Transverse colon (tissue), 4 donors: ENCODE measurements around the gene KIFC3. TPM values are rescaled to one million over a fixed set of nuclear protein-coding genes. Genes with fewer than 3 reads are reported as not detected.

Source experiments
- DNase-seq: peaks from one replicate; pipeline ENCODE4 v3.0.0-alpha.2; 2019
- H3K27ac ChIP-seq, 4 donors: fragments of 200-600 bp; sonication (generic); 2 replicates each; pipeline ENCODE4 v1.5.1; 2016 to 2018; ENCODE audit warnings: inconsistent platforms in 4 of 4
- H3K27me3 ChIP-seq: fragments of 200-600 bp; sonication (generic); 2 replicates; pipeline ENCODE4 v1.5.1; 2017; ENCODE audit warnings: inconsistent platforms
- H3K36me3 ChIP-seq, 4 donors: fragments of 200-600 bp; sonication (generic); 2 replicates each; pipeline ENCODE4 v1.5.1; 2017 to 2019; ENCODE audit warnings: inconsistent platforms in 4 of 4
- H3K4me1 ChIP-seq, 4 donors: fragments of 200-600 bp; sonication (generic); 2 replicates each; pipeline ENCODE4 v1.5.1; 2017 to 2020; ENCODE audit warnings: inconsistent platforms in 4 of 4
- H3K4me3 ChIP-seq, 4 donors: fragments of 200-600 bp; sonication (generic); 1 replicate in 1 of 4; 2 replicates in 3 of 4; pipeline versions ENCODE4 v1.5.1 to v1.6.1; 2017 to 2019; ENCODE audit warnings: inconsistent platforms in 4 of 4
- H3K9me3 ChIP-seq, 2 donors: fragments of 200-600 bp; sonication (generic); 2 replicates each; pipeline ENCODE4 v1.5.1; 2017 to 2019; ENCODE audit warnings: inconsistent platforms in 2 of 2
- EP300 ChIP-seq: sonication (generic); formaldehyde crosslinking; IDR thresholded peaks from one replicate; pipeline ENCODE4 v1.6.1; 2017; ENCODE audit warnings: antibody characterized with exemption, low read depth
- POLR2A ChIP-seq: fragments of 450-650 bp; IDR thresholded peaks from one replicate; pipeline ENCODE4 v1.6.1; 2016; ENCODE audit warnings: antibody characterized with exemption, mild to moderate bottlenecking, moderate library complexity
- POLR2AphosphoS5 ChIP-seq, 3 donors: sonication (generic); formaldehyde crosslinking; IDR thresholded peaks; one replicate each; pipeline ENCODE4 v1.6.1; 2016; ENCODE audit warnings: antibody characterized with exemption in 3 of 3
- WGBS, 2 donors: methylation state at CpG; one replicate each; pipeline ENCODE4 v1.1.5; 2018; ENCODE audit warnings: low coverage in 1 of 2; 5-methylcytosine and 5-hydroxymethylcytosine counted together
- in situ Hi-C, 4 donors: fragments of 200-750 bp; cut with MboI; loops; one replicate each; pipeline versions ENCODE4 v1.15.0 to v1.15.1; 2017; ENCODE audit warnings: low sequenced_read_pairs in 3 of 4, low pct_ligation_motif_present in 1 of 4, low pct_unique_long_range_greater_than_20kb in 1 of 4
- intact Hi-C: fragments of 100-400 bp; cut with DNase I; formaldehyde crosslinking; loops from one replicate; pipeline ENCODE4 v1.15.1; 2023; ENCODE audit warnings: low total_unique reads
- total RNA-seq, 4 donors: library from RNA; depleted of rRNA; stranded (reverse); fragments of >200 nt; gene quantifications; one replicate each; pipeline ENCODE4 v1.1.0, GENCODE V29; 2016
- TF ChIP-seq, protein P1 (sequence below), 5 experiments: fragments of 200-600 bp in 3 of 5; fragments of 450-650 bp in 2 of 5; sonication (generic) in 3 of 5; IDR thresholded peaks; 1 replicate in 2 of 5; 2 replicates in 3 of 5; pipeline ENCODE4 v1.5.1; 2016 to 2017; ENCODE audit warnings: antibody characterized with exemption in 5 of 5, inconsistent platforms in 3 of 5, mild to moderate bottlenecking in 2 of 5, moderate library complexity in 1 of 5

KIFC3 gene
- total RNA-seq, 4 donors from 2014 or later = 5.2 to 46.8 (median 13.5) TPM

- TF ChIP-seq POLR2AphosphoS5 (IDR thresholded peaks at IDR 0.05) (no peak), POLR2A (no peak), EP300 (no peak)
- TF ChIP-seq, protein P1, sequence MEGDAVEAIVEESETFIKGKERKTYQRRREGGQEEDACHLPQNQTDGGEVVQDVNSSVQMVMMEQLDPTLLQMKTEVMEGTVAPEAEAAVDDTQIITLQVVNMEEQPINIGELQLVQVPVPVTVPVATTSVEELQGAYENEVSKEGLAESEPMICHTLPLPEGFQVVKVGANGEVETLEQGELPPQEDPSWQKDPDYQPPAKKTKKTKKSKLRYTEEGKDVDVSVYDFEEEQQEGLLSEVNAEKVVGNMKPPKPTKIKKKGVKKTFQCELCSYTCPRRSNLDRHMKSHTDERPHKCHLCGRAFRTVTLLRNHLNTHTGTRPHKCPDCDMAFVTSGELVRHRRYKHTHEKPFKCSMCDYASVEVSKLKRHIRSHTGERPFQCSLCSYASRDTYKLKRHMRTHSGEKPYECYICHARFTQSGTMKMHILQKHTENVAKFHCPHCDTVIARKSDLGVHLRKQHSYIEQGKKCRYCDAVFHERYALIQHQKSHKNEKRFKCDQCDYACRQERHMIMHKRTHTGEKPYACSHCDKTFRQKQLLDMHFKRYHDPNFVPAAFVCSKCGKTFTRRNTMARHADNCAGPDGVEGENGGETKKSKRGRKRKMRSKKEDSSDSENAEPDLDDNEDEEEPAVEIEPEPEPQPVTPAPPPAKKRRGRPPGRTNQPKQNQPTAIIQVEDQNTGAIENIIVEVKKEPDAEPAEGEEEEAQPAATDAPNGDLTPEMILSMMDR (IDR thresholded peaks at IDR 0.05) = no peak
- Histone ChIP-seq H3K36me3 (no peaks in the 10 kb centered on the region), H3K27me3 (no peaks in the 10 kb centered on the region), H3K27ac (no peak overlapping the region), H3K9me3 (no peaks in the 10 kb centered on the region), H3K4me1 (no peaks in the 10 kb centered on the region), H3K4me3 (no peak overlapping the region)
- in situ Hi-C loops = loop anchor here in 3 of 4 donors (25.0 kb wide), 1 partner anchor 245 kb away; the partner anchor contains the start of genes USB1 (in 3 of the 3) and ZNF319 (in 3 of the 3)
- intact Hi-C loops = no loop called here
- 90% methylated on average over 15 of the region's 15 CpGs; no CpG with 5 or more reads in 1 of the 2 donors for WGBS, 2 donors
- DNase-seq = no peak
Observed at GRCh38 chr16:57766714-57767348, 35.5 kb downstream of the KIFC3 start.

- WGBS, 2 donors = 52 to 91% methylated on average over 3 to 17 of the region's 17 CpGs
- Histone ChIP-seq H3K4me3 (no peak overlapping the region), H3K9me3 (no peaks in the 10 kb centered on the region), H3K27me3 (no peaks in the 10 kb centered on the region), H3K36me3 (no peaks in the 10 kb centered on the region), H3K27ac (no peak overlapping the region), H3K4me1 (no peaks in the 10 kb centered on the region)
- DNase-seq = no peak
- in situ Hi-C loops (loop anchor here in 3 of 4 donors (25.0 kb wide), 1 partner anchor 247 kb away; the partner anchor contains the start of genes USB1 (in 3 of the 3) and ZNF319 (in 3 of the 3)), intact Hi-C loops (no loop called here)
- TF ChIP-seq, protein P1 (IDR thresholded peaks at IDR 0.05) = no peak
- TF ChIP-seq POLR2A (no peak), POLR2AphosphoS5 (IDR thresholded peaks at IDR 0.05) (no peak), EP300 (no peak)
Observed at GRCh38 chr16:57765160-57765728, 37.0 kb downstream of the KIFC3 start.

GRCh38 chr16:57764341-57765159, 37.7 kb downstream of the KIFC3 start:
- Histone ChIP-seq H3K4me1 (no peaks in the 10 kb centered on the region), H3K36me3 (no peaks in the 10 kb centered on the region), H3K4me3 (no peak overlapping the region), H3K9me3 (no peaks in the 10 kb centered on the region), H3K27me3 (no peaks in the 10 kb centered on the region), H3K27ac (no peak overlapping the region)
- intact Hi-C loops = no loop called here
- TF ChIP-seq EP300 (no peak), POLR2AphosphoS5 (IDR thresholded peaks at IDR 0.05) (no peak)
- DNase-seq = no peak
- 72 to 86% methylated on average over 2 to 6 of the region's 6 CpGs for WGBS, 2 donors
- in situ Hi-C loops = loop anchor here in 3 of 4 donors (25.0 kb wide), 1 partner anchor 248 kb away; the partner anchor contains the start of genes USB1 (in 3 of the 3) and ZNF319 (in 3 of the 3)

GRCh38 chr16:57764006-57764340, 38.3 kb downstream of the KIFC3 start:
- no peak for TF ChIP-seq POLR2AphosphoS5 (IDR thresholded peaks at IDR 0.05)
- TF ChIP-seq POLR2A = no peak
- TF ChIP-seq EP300 = no peak
- TF ChIP-seq, protein P1 (IDR thresholded peaks at IDR 0.05) = no peak
- H3K27me3 ChIP-seq = no peaks in the 10 kb centered on the region
- WGBS, 2 donors = 91% methylated on average over 9 of the region's 9 CpGs; no CpG with 5 or more reads in 1 of the 2 donors
- H3K4me1 ChIP-seq = no peaks in the 10 kb centered on the region
- H3K27ac ChIP-seq = no peak overlapping the region
- in situ Hi-C loops (loop anchor here in 3 of 4 donors (25.0 kb wide), 1 partner anchor 248 kb away; the partner anchor contains the start of genes USB1 (in 3 of the 3) and ZNF319 (in 3 of the 3)), intact Hi-C loops (no loop called here)
- H3K9me3 ChIP-seq = no peaks in the 10 kb centered on the region
- DNase-seq = no peak
- no peak overlapping the region for H3K4me3 ChIP-seq
- H3K36me3 ChIP-seq = no peaks in the 10 kb centered on the region
